K562 (cell line): ENCODE data around the gene PLEKHA5. TPM values are rescaled to one million over a fixed set of nuclear protein-coding genes. Genes with fewer than 3 reads are reported as not detected.

Source experiments
- ATAC-seq: fragments of 200-7000 bp; cut with Tn5 transposase; 3 replicates; pipeline ENCODE4 v1.9.1; 2020; ENCODE audit warnings: moderate library complexity
- BruUV-seq: library from RNA; stranded (reverse); fragments of 400-500 nt; replicated peaks from 2 replicates; lab custom pipeline; 2021; lab: Mats Ljungman, UMichigan
- CTCF ChIA-PET: fragments of 300-600 bp; formaldehyde crosslinking; extraction: SDS; loops from one replicate; lab custom pipeline; 2021; ENCODE audit warnings: low intra/inter-chr PET ratio; lab: Yijun Ruan, JAX
- POLR2A ChIA-PET: fragments of 300-600, 350-650 bp; sonication (Branson Sonifier 250); formaldehyde crosslinking; extraction: SDS; loops from one replicate; lab custom pipeline; 2021; ENCODE audit warnings: antibody characterized with exemption, inconsistent platforms; lab: Yijun Ruan, JAX
- DNase-seq, 4 experiments: peaks; one replicate each; pipeline versions ENCODE4 v3.0.0 to v3.0.0-alpha.2; 2011 to 2018; ENCODE audit warnings: low spot score in 3 of 4, mixed read lengths in 3 of 4; ENCODE audit errors: extremely low read depth in 1 of 4
- FAIRE-seq: peaks from 2 replicates; lab custom pipeline; 2011; peaks lifted over from hg19 to GRCh38; lab: Jason Lieb, UNC
- H2AFZ ChIP-seq: 2 replicates; pipeline ENCODE4 v1.6.0; 2011; ENCODE audit warnings: low read depth, low read length, control low read depth, inconsistent platforms
- H3K27ac ChIP-seq: fragments of 200-600 bp; 3 replicates; pipeline ENCODE4 v1.8.0; 2011; ENCODE audit warnings: low read depth, mild to moderate bottlenecking, control low read depth, inconsistent platforms, low read length, moderate library complexity, mixed read lengths; ENCODE audit errors: extremely low read depth
- H3K27me3 ChIP-seq, 2 experiments: fragments of 300-600 bp in 1 of 2; 2 replicates in 1 of 2; 3 replicates in 1 of 2; pipeline versions ENCODE4 v1.6.0 to v1.8.0; 2011; ENCODE audit warnings: inconsistent platforms in 2 of 2, low read length in 2 of 2, mild to moderate bottlenecking in 1 of 2, mixed read lengths in 1 of 2, moderate library complexity in 1 of 2; ENCODE audit not compliant: control insufficient read depth in 2 of 2, insufficient read depth in 2 of 2
- H3K36me3 ChIP-seq: fragments of 300-600 bp; 3 replicates; pipeline ENCODE4 v1.8.0; 2011; ENCODE audit warnings: mild to moderate bottlenecking, low read length, inconsistent platforms; ENCODE audit not compliant: control insufficient read depth, insufficient read depth
- H3K4me1 ChIP-seq, 2 experiments: fragments of 200-600 bp in 1 of 2; replicated peaks in 1 of 2; 2 replicates in 1 of 2; 3 replicates in 1 of 2; pipeline versions ENCODE4 v1.5.1 to v1.8.0; 2011; ENCODE audit warnings: inconsistent platforms in 2 of 2, low read length in 2 of 2, mild to moderate bottlenecking in 1 of 2, mixed read lengths in 1 of 2, moderate library complexity in 1 of 2; ENCODE audit not compliant: control insufficient read depth in 2 of 2, insufficient read depth in 2 of 2
- H3K4me2 ChIP-seq: 2 replicates; pipeline ENCODE4 v1.6.1; 2011; ENCODE audit warnings: low read length, control low read depth, inconsistent platforms, mixed read lengths; ENCODE audit not compliant: insufficient read depth
- H3K4me3 ChIP-seq: fragments of 200-600 bp; sonication (generic), shearing (Covaris generic); 2 replicates; pipeline ENCODE4 v1.5.1; 2016; ENCODE audit warnings: control low read depth, inconsistent platforms
- H3K79me2 ChIP-seq: fragments of 200-600 bp; 3 replicates; pipeline ENCODE4 v1.8.0; 2011; ENCODE audit warnings: low read length, inconsistent platforms; ENCODE audit not compliant: control insufficient read depth, insufficient read depth
- H3K9ac ChIP-seq, 2 experiments: 2 replicates each; pipeline versions ENCODE4 v1.6.0 to v1.6.1; 2011; ENCODE audit warnings: low read depth in 2 of 2, low read length in 2 of 2, control low read depth in 1 of 2, inconsistent platforms in 1 of 2, mild to moderate bottlenecking in 1 of 2, mixed read lengths in 1 of 2; ENCODE audit not compliant: insufficient read depth in 1 of 2
- H3K9me1 ChIP-seq: one replicate; pipeline ENCODE4 v1.6.0; 2011; ENCODE audit warnings: inconsistent platforms, mild to moderate bottlenecking, low read length, moderate library complexity; ENCODE audit not compliant: control insufficient read depth, insufficient read depth
- H3K9me3 ChIP-seq: replicated peaks from 2 replicates; pipeline ENCODE4 v1.5.1; 2011; ENCODE audit warnings: low read depth, low read length, inconsistent platforms; ENCODE audit not compliant: control insufficient read depth, insufficient read depth
- H4K20me1 ChIP-seq: replicated peaks from 2 replicates; pipeline ENCODE4 v1.6.1; 2011; ENCODE audit warnings: low read length, inconsistent platforms, mixed read lengths; ENCODE audit not compliant: control insufficient read depth, insufficient read depth
- ATF7 ChIP-seq: fragments of 450-650 bp; IDR thresholded peaks from 2 replicates; pipeline ENCODE4 v1.7.1; 2014; ENCODE audit warnings: mild to moderate bottlenecking, moderate library complexity
- LEF1 ChIP-seq: fragments of 450-650 bp; IDR thresholded peaks from 2 replicates; pipeline ENCODE4 v1.6.1; 2016; ENCODE audit warnings: mild to moderate bottlenecking
- WGBS: fragments of 100-300 bp; shearing (Covaris generic); methylation state at CpG from one replicate; pipeline ENCODE4 v1.1.6; 2016; ENCODE audit warnings: low coverage, mixed read lengths; ENCODE audit not compliant: insufficient coverage; ENCODE audit errors: missing lambda C conversion rate; 5-methylcytosine and 5-hydroxymethylcytosine counted together
- in situ Hi-C: fragments of 300-500 bp; cut with MboI; formaldehyde crosslinking; loops from 4 replicates; pipeline ENCODE4 v1.15.0; 2018; ENCODE audit warnings: inconsistent platforms, mixed read lengths
- intact Hi-C: fragments of 100-400 bp; cut with micrococcal nuclease; formaldehyde crosslinking; loops from 2 replicates; pipeline ENCODE4 v1.14.2; 2022
- polyA plus RNA-seq, 8 experiments: library from polyadenylated mRNA; depleted of rRNA in 4 of 8; stranded (reverse) in 5 of 8; unstranded in 3 of 8; fragments of >200 nt; fragmentation: Nextera tagmentation in 2 of 8; fragmentation: Illumina TruSeq in 1 of 8; extraction: Ambion mirVana in 2 of 8; extraction: Trizol in 1 of 8; gene quantifications; 2 replicates each; pipeline versions ENCODE4 v1.2.1 to v1.2.3, GENCODE V29; 2011 to 2014; ENCODE audit warnings: inconsistent platforms in 1 of 8, missing spikeins in 1 of 8
- total RNA-seq, 7 experiments: library from RNA; depleted of rRNA in 6 of 7; stranded (reverse); fragments of >200 nt in 6 of 7; fragmentation: Illumina TruSeq in 2 of 7; extraction: Trizol in 2 of 7; gene quantifications; 2 replicates each; pipeline versions ENCODE4 v1.2.1 to v1.2.3, GENCODE V29; 2011 to 2021; ENCODE audit warnings: low replicate concordance in 1 of 7
- TF ChIP-seq, protein P1 (sequence below): fragments of 450-650 bp; conservative IDR thresholded peaks from 2 replicates; pipeline ENCODE4 v1.6.1; 2016; ENCODE audit warnings: missing genetic modification characterization, low read depth, mild to moderate bottlenecking, control low read depth, missing compliant biosample characterization
- TF ChIP-seq, protein P2 (sequence below): sonication (generic); formaldehyde crosslinking; IDR thresholded peaks from 2 replicates; pipeline ENCODE4 v1.8.1; 2023; ENCODE audit warnings: mild to moderate bottlenecking, missing genetic modification reagents
- TF ChIP-seq, protein P3 (sequence below): sonication (generic); formaldehyde crosslinking; IDR thresholded peaks from 2 replicates; pipeline ENCODE4 v1.8.0; 2023; ENCODE audit warnings: mild to moderate bottlenecking, missing genetic modification reagents

Gene PLEKHA5
- total and polyA plus RNA-seq, 9 of the 15 experiments (the other 6 are each of a cell fraction or from before 2014, with no cell fraction given), result 7.2 to 26.2 (median 17.4) TPM

DNA sequence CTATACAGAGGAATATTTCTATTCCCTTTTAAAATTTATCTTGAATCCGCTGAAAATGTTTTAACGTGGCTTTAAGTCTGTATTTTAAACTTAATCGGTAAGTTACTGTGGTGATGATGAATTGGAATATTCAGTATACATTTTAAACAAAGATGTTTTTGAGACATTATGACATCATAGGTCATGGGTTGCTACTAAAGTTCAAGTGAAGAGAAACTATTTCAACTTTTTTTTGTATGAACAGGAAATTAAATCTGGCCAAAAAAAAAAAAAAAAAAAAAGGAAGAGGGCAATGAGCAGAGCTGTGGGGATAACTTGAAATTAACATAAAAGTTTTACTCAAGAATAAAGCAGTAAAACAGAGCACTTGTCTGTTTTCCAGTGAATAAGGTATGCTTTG lies 109.0 kb downstream of the PLEKHA5 start:
- Histone ChIP-seq H3K9me1 (no peaks in the 10 kb centered on the region), H3K4me2 (no peak overlapping the region), H3K27me3 (no peaks in the 10 kb centered on the region), H3K4me3 (no peak overlapping the region), H3K9ac (no peak overlapping the region), H3K4me1 (peaks cover 0 to 4% of the 10 kb centered on the region in 2 experiments; a peak in 1 of 5 replicates), H3K27ac (no peak overlapping the region), H3K79me2 (peaks cover 10% of the 10 kb centered on the region; the same call in 1 of the 3 replicates), H3K9me3 (no peaks in the 10 kb centered on the region)
- no peak for ATAC-seq
- BruUV-seq, result no TSS peak
- no peak for DNase-seq
- TF ChIP-seq, protein P1, sequence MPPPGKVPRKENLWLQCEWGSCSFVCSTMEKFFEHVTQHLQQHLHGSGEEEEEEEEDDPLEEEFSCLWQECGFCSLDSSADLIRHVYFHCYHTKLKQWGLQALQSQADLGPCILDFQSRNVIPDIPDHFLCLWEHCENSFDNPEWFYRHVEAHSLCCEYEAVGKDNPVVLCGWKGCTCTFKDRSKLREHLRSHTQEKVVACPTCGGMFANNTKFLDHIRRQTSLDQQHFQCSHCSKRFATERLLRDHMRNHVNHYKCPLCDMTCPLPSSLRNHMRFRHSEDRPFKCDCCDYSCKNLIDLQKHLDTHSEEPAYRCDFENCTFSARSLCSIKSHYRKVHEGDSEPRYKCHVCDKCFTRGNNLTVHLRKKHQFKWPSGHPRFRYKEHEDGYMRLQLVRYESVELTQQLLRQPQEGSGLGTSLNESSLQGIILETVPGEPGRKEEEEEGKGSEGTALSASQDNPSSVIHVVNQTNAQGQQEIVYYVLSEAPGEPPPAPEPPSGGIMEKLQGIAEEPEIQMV, result no peak
- TF ChIP-seq, protein P2, sequence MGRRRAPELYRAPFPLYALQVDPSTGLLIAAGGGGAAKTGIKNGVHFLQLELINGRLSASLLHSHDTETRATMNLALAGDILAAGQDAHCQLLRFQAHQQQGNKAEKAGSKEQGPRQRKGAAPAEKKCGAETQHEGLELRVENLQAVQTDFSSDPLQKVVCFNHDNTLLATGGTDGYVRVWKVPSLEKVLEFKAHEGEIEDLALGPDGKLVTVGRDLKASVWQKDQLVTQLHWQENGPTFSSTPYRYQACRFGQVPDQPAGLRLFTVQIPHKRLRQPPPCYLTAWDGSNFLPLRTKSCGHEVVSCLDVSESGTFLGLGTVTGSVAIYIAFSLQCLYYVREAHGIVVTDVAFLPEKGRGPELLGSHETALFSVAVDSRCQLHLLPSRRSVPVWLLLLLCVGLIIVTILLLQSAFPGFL (CRISPR knock-in tag), result no peak
- TF ChIP-seq, protein P3, sequence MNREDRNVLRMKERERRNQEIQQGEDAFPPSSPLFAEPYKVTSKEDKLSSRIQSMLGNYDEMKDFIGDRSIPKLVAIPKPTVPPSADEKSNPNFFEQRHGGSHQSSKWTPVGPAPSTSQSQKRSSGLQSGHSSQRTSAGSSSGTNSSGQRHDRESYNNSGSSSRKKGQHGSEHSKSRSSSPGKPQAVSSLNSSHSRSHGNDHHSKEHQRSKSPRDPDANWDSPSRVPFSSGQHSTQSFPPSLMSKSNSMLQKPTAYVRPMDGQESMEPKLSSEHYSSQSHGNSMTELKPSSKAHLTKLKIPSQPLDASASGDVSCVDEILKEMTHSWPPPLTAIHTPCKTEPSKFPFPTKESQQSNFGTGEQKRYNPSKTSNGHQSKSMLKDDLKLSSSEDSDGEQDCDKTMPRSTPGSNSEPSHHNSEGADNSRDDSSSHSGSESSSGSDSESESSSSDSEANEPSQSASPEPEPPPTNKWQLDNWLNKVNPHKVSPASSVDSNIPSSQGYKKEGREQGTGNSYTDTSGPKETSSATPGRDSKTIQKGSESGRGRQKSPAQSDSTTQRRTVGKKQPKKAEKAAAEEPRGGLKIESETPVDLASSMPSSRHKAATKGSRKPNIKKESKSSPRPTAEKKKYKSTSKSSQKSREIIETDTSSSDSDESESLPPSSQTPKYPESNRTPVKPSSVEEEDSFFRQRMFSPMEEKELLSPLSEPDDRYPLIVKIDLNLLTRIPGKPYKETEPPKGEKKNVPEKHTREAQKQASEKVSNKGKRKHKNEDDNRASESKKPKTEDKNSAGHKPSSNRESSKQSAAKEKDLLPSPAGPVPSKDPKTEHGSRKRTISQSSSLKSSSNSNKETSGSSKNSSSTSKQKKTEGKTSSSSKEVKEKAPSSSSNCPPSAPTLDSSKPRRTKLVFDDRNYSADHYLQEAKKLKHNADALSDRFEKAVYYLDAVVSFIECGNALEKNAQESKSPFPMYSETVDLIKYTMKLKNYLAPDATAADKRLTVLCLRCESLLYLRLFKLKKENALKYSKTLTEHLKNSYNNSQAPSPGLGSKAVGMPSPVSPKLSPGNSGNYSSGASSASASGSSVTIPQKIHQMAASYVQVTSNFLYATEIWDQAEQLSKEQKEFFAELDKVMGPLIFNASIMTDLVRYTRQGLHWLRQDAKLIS (CRISPR knock-in tag), result no peak
- TF ChIP-seq ATF7, result no peak
- TF ChIP-seq LEF1, result no peak
- TF ChIP-seq, all 486 proteins: peak for 0
- intact Hi-C loops (no loop called here), in situ Hi-C loops (no loop called here)
- POLR2A ChIA-PET, result no interaction called here
- Histone ChIP-seq H2AFZ (no peak overlapping the region), H3K36me3 (no peaks in the 10 kb centered on the region), H4K20me1 (no peaks in the 10 kb centered on the region; the same call in 1 of the 2 replicates)
- CTCF ChIA-PET, result no interaction called here
- 80% methylated on average over 3 of the region's 3 CpGs for WGBS
- no peak for FAIRE-seq
